HL-60 (cell line): ENCODE measurements around the gene DEFB113.

ENCODE experiments used
- DNase-seq, 2 experiments: peaks; one replicate each; pipeline ENCODE4 v3.0.0-alpha.2; 2010 to 2020; ENCODE audit warnings: low read depth in 1 of 2, low spot score in 1 of 2
- H3K27ac ChIP-seq: fragments of 250-450 bp; sonication (Bioruptor Pico); replicated peaks from 2 replicates; pipeline ENCODE4 v1.5.1; 2020; ENCODE audit warnings: mild to moderate bottlenecking, moderate library complexity
- H3K27me3 ChIP-seq: fragments of 250-450 bp; sonication (Bioruptor Pico); 2 replicates; pipeline ENCODE4 v1.5.1; 2021; ENCODE audit warnings: mild to moderate bottlenecking, moderate library complexity; ENCODE audit not compliant: insufficient read depth, poor library complexity, severe bottlenecking
- H3K4me3 ChIP-seq: replicated peaks from 2 replicates; pipeline ENCODE4 v1.5.1; 2011; ENCODE audit warnings: mild to moderate bottlenecking, control low read depth, low read length; ENCODE audit not compliant: insufficient read depth
- CTCF ChIP-seq: IDR thresholded peaks from one replicate; pipeline ENCODE4 v1.5.1; 2011; ENCODE audit warnings: low read length, control low read depth, inconsistent platforms; ENCODE audit not compliant: insufficient read depth
- GABPA ChIP-seq: IDR thresholded peaks from 2 replicates; pipeline ENCODE4 v1.6.1; 2012; ENCODE audit warnings: low read depth
- POLR2AphosphoS5 ChIP-seq: IDR thresholded peaks from 2 replicates; pipeline ENCODE4 v1.6.1; 2012; ENCODE audit warnings: low read depth
- REST ChIP-seq: IDR thresholded peaks from 2 replicates; pipeline ENCODE4 v1.6.1; 2012; ENCODE audit warnings: low read depth; ENCODE audit not compliant: insufficient replicate concordance
- SPI1 ChIP-seq: IDR thresholded peaks from 2 replicates; pipeline ENCODE4 v1.6.1; 2012; ENCODE audit warnings: low read depth, mild to moderate bottlenecking, borderline replicate concordance

The DEFB113 gene

GRCh38 chr6:49934770-49935169 lies 34.7 kb downstream of the DEFB113 start:
- Histone ChIP-seq H3K27ac (no peak overlapping the region), H3K4me3 (no peak overlapping the region), H3K27me3 (no peaks in the 10 kb centered on the region)
- no peak for DNase-seq
- TF ChIP-seq SPI1 (no peak), GABPA (no peak), CTCF (no peak), REST (no peak), POLR2AphosphoS5 (no peak)

- Histone ChIP-seq H3K27ac (no peak overlapping the region), H3K4me3 (no peak overlapping the region), H3K27me3 (no peaks in the 10 kb centered on the region)
- no peak for TF ChIP-seq CTCF
- no peak for TF ChIP-seq POLR2AphosphoS5
- TF ChIP-seq GABPA = no peak
- TF ChIP-seq REST = no peak
- no peak for TF ChIP-seq SPI1
- no peak for DNase-seq
These were observed 35.9 kb downstream of the DEFB113 start for GRCh38 chr6:49933526-49933925.

- TF ChIP-seq CTCF (no peak), GABPA (no peak), SPI1 (no peak), POLR2AphosphoS5 (no peak), REST (no peak)
- no peak overlapping the region for H3K27ac ChIP-seq
- no peak for DNase-seq
- H3K27me3 ChIP-seq = no peaks in the 10 kb centered on the region
- no peak overlapping the region for H3K4me3 ChIP-seq
These were observed 40.1 kb downstream of the DEFB113 start for GRCh38 chr6:49929340-49929739.
